ENCODE measurements around the gene ELAVL2. TPM values are rescaled to one million over a fixed set of nuclear protein-coding genes. Genes with fewer than 3 reads are reported as not detected.

The ELAVL2 gene
- total RNA-seq, 1 donor from 2014 or later: 11.6 TPM

- TF ChIP-seq, protein P1, sequence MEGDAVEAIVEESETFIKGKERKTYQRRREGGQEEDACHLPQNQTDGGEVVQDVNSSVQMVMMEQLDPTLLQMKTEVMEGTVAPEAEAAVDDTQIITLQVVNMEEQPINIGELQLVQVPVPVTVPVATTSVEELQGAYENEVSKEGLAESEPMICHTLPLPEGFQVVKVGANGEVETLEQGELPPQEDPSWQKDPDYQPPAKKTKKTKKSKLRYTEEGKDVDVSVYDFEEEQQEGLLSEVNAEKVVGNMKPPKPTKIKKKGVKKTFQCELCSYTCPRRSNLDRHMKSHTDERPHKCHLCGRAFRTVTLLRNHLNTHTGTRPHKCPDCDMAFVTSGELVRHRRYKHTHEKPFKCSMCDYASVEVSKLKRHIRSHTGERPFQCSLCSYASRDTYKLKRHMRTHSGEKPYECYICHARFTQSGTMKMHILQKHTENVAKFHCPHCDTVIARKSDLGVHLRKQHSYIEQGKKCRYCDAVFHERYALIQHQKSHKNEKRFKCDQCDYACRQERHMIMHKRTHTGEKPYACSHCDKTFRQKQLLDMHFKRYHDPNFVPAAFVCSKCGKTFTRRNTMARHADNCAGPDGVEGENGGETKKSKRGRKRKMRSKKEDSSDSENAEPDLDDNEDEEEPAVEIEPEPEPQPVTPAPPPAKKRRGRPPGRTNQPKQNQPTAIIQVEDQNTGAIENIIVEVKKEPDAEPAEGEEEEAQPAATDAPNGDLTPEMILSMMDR (conservative IDR thresholded peaks at IDR 0.05): no peak
- no peak for DNase-seq (ENCODE audit: extremely low spot score, unreplicated experiment)
- no peak overlapping the region for H3K27ac Mint-ChIP-seq
- H3K9me3 Mint-ChIP-seq: no peaks in the 10 kb centered on the region
- no peaks in the 10 kb centered on the region for H3K27me3 Mint-ChIP-seq
- no peak overlapping the region for H3K4me3 Mint-ChIP-seq
- no peaks in the 10 kb centered on the region for H3K4me1 Mint-ChIP-seq (ENCODE audit: unreplicated experiment)
- peaks cover 3% of the 10 kb centered on the region for H3K36me3 Mint-ChIP-seq
Observed at GRCh38 chr9:23663946-23664345, 162.1 kb downstream of the ELAVL2 start.

DNA sequence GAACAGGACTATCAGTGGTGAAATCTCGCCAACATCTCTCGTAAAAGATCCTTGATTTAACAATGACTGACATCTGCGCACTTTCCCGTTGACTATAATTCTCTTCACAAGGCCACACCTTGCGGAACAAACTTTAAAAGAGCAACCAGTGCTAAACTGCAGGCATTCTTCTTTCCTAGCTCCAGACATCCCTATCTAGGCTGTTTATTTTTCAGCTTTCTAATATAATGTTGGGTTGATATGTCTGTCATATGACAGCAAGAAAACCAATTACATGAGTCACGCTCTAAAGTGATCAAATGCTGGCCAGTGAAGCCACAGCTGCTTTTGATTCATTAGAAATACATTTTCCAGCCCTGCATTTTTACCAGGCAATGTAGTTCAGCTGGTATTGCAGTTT is 162.5 kb downstream of the ELAVL2 start:
- H3K4me3 Mint-ChIP-seq: no peak overlapping the region
- no peaks in the 10 kb centered on the region for H3K4me1 Mint-ChIP-seq (ENCODE audit: unreplicated experiment)
- peaks cover 3% of the 10 kb centered on the region for H3K36me3 Mint-ChIP-seq
- no peaks in the 10 kb centered on the region for H3K27me3 Mint-ChIP-seq
- TF ChIP-seq, protein P1 (conservative IDR thresholded peaks at IDR 0.05): no peak
- H3K27ac Mint-ChIP-seq: no peak overlapping the region
- no peaks in the 10 kb centered on the region for H3K9me3 Mint-ChIP-seq
- no peak for DNase-seq (ENCODE audit: extremely low spot score, unreplicated experiment)

DNA sequence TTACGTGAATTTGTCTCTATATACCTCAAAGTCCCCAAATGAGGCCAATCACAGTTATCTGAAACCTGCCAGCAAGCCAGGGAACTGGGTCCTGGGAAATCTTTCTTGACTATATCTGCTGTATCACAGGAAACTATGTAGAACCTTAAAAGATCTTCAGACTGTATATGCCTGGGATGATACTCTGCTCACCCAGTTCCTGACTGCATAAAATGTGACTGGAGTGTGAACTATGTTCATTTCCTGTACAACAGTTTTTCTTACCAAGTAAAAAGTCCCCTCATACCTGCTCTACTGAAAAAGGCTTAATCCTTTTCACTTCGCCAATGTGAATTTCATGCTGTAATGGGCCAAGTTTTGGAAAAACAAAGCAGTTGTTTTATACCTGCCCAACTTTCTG is 162.9 kb downstream of the ELAVL2 start:
- TF ChIP-seq, protein P1 (conservative IDR thresholded peaks at IDR 0.05): no peak
- Mint-ChIP-seq H3K36me3 (peaks cover 3% of the 10 kb centered on the region), H3K9me3 (no peaks in the 10 kb centered on the region), H3K27me3 (no peaks in the 10 kb centered on the region), H3K4me3 (no peak overlapping the region), H3K27ac (no peak overlapping the region), H3K4me1 (ENCODE audit: unreplicated experiment) (no peaks in the 10 kb centered on the region)
- DNase-seq (ENCODE audit: extremely low spot score, unreplicated experiment): no peak

DNA sequence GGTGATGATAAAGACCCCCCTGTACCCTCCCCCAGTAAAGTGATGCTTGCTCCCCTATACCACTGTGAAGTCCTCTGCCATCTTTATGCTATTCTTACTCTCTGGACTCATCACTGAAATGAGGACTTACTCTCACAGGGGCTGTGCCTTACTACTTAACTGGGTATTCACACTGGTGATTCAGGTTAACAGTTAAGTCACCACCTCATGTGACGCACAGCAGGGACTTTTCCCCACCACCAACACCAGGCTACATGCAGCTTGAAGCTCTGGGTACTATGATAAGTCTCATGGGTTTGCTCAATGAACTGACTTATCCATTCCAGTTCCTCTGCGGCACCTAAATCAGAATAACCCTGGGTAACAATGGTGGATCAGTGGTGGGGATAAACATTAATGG is 163.7 kb downstream of the ELAVL2 start:
- no peak for DNase-seq (ENCODE audit: extremely low spot score, unreplicated experiment)
- Mint-ChIP-seq H3K4me1 (ENCODE audit: unreplicated experiment) (no peaks in the 10 kb centered on the region), H3K27me3 (no peaks in the 10 kb centered on the region), H3K4me3 (no peak overlapping the region), H3K27ac (no peak overlapping the region), H3K9me3 (no peaks in the 10 kb centered on the region), H3K36me3 (peaks cover 3% of the 10 kb centered on the region)
- TF ChIP-seq, protein P1 (conservative IDR thresholded peaks at IDR 0.05): no peak

DNA sequence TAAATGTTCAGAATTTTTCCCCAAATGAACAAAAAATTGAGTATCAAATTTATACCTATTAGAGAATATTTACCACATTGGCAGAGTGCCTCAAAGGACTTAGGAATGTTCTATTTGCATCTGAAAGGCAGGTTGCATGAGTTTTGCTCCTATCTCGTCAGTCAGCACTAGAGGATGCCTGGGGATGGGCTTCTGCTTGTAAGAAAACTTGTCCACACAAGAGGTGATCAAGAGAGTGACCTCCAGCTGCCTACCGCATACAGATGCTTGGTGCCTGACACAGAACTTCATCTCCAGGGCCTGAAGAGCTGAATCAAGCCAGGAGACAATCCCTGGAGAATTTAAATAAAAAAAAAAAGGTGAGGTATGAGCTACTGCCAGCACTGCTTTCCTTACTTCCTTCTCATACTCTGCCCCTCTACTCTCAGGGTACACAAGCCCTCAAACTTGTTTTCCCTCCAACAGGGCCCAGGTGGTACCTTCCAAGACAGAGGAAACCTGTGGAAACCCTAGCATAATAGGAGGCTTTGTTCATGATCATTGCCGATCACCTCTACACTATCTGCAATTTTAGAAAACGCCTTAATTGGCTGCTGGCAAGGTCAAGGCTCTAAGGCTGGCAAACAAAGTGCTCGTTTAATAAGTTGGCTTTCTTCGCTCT is 166.6 kb downstream of the ELAVL2 start:
- H3K27me3 Mint-ChIP-seq: no peaks in the 10 kb centered on the region
- no peak for DNase-seq (ENCODE audit: extremely low spot score, unreplicated experiment)
- no peaks in the 10 kb centered on the region for H3K4me1 Mint-ChIP-seq (ENCODE audit: unreplicated experiment)
- peaks cover 3% of the 10 kb centered on the region for H3K36me3 Mint-ChIP-seq
- H3K27ac Mint-ChIP-seq: no peak overlapping the region
- H3K4me3 Mint-ChIP-seq: no peak overlapping the region
- no peaks in the 10 kb centered on the region for H3K9me3 Mint-ChIP-seq
- TF ChIP-seq, protein P1 (conservative IDR thresholded peaks at IDR 0.05): no peak
